AG09319 (cell line): ENCODE results near the gene DIP2A.
"Not testable (repeated sequence)": the region's sequence is repeated elsewhere in the genome, so short reads cannot be mapped to it uniquely, and the experiment has no call there.

Experiments used
- DNase-seq: peaks from one replicate; pipeline ENCODE4 v3.0.0-alpha.2; 2010; ENCODE audit warnings: low read depth; ENCODE audit errors: extremely low read depth
- TF ChIP-seq, protein P1 (sequence below): IDR thresholded peaks from 2 replicates; pipeline ENCODE4 v1.5.1; 2011; ENCODE audit warnings: low read depth, mild to moderate bottlenecking, inconsistent platforms, low read length, moderate library complexity

DIP2A gene

DNA sequence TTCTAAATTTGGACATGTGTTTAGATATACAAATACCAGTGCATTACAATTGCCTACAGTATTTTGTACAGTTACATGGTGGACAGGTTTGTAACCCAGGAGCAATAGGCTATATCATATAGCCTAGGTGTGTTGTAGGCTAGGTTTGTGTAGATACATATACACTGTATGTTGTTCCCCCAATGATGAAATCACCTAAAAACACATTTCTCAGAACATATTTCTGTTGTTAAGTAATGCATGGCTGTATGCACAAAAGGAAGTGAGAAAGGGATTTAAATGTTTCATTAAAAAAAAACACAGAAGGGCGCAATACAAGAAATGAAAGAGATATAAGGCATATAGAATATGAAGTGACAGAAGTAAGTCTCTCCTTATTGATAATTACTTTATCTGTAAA, 114.2 kb downstream of the DIP2A start:
- TF ChIP-seq, protein P1, sequence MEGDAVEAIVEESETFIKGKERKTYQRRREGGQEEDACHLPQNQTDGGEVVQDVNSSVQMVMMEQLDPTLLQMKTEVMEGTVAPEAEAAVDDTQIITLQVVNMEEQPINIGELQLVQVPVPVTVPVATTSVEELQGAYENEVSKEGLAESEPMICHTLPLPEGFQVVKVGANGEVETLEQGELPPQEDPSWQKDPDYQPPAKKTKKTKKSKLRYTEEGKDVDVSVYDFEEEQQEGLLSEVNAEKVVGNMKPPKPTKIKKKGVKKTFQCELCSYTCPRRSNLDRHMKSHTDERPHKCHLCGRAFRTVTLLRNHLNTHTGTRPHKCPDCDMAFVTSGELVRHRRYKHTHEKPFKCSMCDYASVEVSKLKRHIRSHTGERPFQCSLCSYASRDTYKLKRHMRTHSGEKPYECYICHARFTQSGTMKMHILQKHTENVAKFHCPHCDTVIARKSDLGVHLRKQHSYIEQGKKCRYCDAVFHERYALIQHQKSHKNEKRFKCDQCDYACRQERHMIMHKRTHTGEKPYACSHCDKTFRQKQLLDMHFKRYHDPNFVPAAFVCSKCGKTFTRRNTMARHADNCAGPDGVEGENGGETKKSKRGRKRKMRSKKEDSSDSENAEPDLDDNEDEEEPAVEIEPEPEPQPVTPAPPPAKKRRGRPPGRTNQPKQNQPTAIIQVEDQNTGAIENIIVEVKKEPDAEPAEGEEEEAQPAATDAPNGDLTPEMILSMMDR, result no peak
- DNase-seq, result no peak

DNA sequence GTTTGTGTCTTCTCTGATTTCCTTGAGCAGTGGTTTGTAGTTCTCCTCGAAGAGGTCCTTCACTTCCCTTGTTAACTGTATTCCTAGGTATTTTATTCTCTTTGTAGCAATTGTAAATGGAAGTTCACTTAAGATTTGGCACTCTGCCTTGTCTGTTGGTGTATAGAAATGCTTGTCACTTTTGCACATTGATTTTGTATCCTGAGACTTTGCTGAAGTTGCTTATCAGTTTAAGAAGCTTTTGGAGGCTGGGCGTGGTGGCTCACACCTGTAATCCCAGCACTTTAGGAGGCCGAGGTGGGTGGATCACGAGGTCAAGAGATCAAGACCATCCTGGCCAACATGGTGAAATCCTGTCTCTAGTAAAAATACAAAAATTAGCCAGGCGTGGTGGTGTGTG, 119.1 kb downstream of the DIP2A start:
- DNase-seq, result not testable (repeated sequence)

DNA sequence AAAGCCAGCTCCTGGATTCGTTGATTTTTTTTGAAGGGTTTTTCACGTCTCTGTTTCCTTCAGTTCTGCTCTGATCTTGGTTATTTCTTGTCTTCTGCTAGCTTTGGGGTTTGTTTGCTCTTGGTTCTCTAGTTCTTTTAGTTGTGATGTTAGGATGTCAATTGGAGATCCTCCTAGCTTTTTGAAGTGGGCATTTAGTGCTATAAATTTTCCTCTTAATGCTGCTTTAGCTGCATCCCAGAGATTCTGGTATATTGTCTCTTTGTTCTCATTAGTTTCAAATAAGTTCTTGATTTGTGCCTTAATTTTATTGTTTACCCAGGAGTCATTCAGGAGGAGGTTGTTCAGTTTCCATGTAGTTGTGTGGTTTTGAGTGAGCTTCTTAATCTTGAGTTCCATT, 120.7 kb downstream of the DIP2A start:
- DNase-seq, result not testable (repeated sequence)

DNA sequence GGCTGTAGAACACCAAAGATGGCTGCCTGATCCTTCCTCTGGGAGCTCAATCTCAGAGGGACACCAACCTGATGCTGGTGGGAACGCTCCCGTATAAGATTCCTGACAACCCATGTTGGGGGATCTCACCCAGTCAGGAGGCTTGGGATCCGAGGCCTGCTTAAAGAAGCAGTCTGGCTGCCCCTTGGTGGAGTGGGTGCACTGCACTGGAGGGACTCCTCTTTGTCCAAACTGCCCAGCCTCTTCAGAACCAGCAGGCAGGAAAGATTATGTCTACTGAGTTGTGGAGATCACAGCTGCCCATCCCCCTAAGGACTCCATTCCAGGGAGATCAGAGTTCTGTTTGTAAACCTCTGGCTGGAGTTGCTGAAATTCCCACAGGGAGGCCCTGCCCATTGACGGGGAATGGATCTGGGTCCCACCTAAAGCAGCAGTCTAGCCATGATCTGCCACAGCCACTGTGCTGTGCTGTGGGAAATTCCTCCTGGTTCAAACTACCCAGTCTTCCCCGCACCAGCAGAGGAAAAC, 123.2 kb downstream of the DIP2A start:
- TF ChIP-seq, protein P1, result no peak
- DNase-seq, result no peak

DNA sequence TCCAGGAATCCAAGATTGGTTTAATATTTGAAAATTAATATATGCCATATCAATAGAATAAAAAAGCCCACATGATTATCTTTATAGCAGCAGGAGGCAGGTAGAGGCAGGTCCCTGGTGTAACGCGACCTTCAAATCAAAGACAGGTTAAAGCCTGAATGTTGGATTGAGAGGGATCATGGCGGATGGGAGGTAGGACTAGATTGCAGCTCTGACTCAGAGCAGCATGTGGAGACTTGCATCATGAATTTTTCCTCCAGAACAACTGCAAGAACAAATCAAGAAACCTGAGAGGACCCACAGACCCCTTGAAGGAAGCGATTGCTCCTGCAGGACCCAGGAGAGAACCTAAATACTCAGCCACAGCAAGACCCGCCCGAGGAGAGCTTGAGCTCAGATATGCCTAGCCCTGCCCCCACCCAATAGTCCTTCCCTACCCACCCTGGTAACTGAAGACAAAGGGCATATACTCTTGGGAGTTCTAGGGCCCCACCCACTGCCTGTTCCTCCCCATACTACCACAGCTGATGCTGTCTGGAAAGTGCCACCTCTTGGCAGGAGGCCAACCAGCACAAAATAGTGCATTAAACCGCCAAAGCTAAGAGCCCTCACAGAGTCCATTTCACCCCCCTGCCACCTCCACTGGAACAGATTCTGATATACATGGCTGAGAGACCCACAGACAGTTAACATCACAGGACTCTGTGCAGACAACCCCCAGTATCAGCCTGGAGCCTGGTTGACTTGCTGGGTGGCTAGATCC, 126.7 kb downstream of the DIP2A start:
- DNase-seq, result no peak
- TF ChIP-seq, protein P1, result no peak

DNA sequence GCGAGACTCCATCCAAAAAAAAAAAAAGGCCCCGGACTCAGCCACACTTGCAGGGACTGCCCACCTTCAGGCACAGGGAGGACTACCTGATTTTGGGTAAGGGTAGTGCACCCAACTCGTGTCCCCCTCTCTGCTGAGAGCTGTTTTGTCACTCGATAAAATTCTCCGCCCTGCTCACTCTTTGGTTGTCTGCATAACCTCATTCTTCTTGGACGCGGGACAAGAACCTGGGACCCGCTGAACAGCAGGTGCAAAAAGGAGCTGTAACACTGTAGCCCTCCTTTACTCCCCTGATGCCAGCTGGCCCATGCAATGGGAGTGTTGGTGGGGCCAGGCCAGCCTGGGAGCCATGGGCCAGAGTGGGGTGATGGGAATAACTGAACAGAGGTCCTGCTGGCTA, 135.6 kb downstream of the DIP2A start:
- DNase-seq, result no peak

DNA sequence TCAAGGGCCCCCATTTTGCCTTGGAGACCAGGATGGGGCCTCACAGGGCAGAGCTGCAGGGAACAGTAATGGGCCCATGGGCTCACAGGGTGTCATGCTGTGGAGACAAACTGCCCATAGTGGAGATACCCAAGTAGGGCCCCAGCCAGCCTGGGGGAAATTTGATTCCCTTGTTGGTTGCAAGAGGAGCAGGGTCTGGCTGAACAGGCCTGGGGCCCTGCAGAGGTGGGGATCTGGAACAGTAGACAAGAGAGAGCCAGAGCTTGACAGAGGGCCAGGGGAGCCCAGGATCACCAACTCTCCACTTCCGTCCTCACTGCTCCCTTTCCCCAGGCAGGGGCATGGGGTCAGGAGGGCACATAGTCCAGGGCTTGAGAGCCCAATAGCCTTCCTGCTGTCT, 137.5 kb downstream of the DIP2A start:
- DNase-seq, result no peak
- TF ChIP-seq, protein P1, result no peak

More for the DNA sequence above, 135.6 kb downstream of the DIP2A start:
- TF ChIP-seq, protein P1, result no peak

DNA sequence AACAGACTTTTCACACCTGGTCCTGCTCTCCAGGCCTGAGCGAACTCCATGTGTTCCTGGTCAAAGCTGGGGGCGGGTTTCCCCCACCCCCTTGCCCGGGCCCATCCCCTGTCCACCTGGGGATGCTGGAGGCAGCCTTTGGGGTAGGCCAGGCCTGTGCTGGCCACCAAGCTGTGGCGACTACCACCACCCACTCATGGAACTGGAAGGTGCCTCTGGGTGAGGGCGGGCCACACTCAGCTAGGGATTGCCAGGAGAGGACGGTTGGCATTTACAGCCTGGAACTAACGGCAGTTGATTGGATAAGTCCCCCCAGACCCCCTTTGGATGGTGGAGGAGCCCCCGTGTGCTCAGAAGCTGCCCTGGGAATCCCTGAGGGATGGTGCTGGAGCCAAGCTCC, 138.3 kb downstream of the DIP2A start:
- TF ChIP-seq, protein P1, result no peak
- DNase-seq, result no peak
